ENCODE measurements around the gene C1orf122.

C1orf122 gene

DNA sequence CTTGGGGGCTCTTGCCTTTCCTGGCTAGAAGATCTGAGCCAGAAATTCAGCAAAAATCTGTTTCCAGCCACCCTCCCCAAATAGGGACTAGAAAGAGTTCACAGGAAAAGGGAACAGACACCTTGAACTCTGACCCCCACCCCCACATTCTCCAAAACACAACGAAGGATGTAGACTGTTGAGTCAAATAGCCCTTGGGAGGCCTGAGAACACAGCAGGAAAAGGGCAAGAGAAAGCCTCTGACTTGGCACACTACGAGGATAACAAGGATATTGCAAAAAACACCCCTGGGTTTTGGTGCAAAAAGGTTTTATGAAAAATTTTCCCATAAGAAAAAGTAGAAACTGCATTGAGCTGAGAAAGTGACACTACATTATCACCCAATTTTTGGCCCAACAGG, 2.4 kb downstream of the C1orf122 start:
- TF ChIP-seq, protein P1, sequence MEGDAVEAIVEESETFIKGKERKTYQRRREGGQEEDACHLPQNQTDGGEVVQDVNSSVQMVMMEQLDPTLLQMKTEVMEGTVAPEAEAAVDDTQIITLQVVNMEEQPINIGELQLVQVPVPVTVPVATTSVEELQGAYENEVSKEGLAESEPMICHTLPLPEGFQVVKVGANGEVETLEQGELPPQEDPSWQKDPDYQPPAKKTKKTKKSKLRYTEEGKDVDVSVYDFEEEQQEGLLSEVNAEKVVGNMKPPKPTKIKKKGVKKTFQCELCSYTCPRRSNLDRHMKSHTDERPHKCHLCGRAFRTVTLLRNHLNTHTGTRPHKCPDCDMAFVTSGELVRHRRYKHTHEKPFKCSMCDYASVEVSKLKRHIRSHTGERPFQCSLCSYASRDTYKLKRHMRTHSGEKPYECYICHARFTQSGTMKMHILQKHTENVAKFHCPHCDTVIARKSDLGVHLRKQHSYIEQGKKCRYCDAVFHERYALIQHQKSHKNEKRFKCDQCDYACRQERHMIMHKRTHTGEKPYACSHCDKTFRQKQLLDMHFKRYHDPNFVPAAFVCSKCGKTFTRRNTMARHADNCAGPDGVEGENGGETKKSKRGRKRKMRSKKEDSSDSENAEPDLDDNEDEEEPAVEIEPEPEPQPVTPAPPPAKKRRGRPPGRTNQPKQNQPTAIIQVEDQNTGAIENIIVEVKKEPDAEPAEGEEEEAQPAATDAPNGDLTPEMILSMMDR (IDR thresholded peaks at IDR 0.05): no peak
- Mint-ChIP-seq H3K4me3 (peak overlapping the region; percentile 30), H3K9me3 (no peaks in the 10 kb centered on the region), H3K27me3 (ENCODE audit: low read depth, poor library complexity) (no peaks in the 10 kb centered on the region), H3K4me1 (peaks cover 24% of the 10 kb centered on the region), H3K27ac (no peak overlapping the region), H3K36me3 (ENCODE audit: low read depth) (peaks cover 17% of the 10 kb centered on the region)
- no peak for DNase-seq

DNA sequence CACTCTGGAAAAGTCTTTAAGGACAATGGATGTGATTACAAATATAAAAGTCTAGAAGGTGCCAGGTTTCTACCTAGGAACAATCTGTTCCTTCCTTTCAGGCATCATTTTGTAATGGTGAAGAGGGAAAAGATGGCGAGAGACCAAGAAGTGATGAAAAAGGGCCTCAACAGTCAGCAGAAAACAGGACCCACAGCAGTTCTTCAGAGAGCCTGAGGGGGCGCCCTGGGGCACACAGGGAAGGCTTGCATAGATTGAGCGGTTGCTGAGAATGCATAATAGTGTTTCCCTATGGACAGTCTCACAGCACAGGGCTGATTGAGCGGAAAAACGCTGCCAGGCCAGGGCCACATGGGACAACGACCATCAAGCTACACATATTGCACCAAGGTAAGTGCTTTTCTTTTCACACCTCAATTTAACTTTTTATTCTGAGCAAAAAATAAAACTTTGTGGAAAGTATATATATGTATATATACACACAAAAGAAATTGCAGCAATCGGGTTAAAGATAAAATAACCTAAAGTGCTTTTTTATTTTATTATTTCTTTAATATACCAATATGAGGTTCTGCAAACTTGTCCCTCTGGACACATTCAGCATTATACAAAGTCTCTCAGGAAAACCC, 3.6 kb downstream of the C1orf122 start:
- H3K27me3 Mint-ChIP-seq (ENCODE audit: low read depth, poor library complexity): no peaks in the 10 kb centered on the region
- no peak overlapping the region for H3K27ac Mint-ChIP-seq
- no peaks in the 10 kb centered on the region for H3K9me3 Mint-ChIP-seq
- peak overlapping the region; percentile 16 for H3K4me3 Mint-ChIP-seq
- H3K36me3 Mint-ChIP-seq (ENCODE audit: low read depth): peaks cover 9% of the 10 kb centered on the region
- TF ChIP-seq, protein P1 (IDR thresholded peaks at IDR 0.05): peak; percentile 89
- H3K4me1 Mint-ChIP-seq: peaks cover 24% of the 10 kb centered on the region
- peak; percentile 77 for DNase-seq

DNA sequence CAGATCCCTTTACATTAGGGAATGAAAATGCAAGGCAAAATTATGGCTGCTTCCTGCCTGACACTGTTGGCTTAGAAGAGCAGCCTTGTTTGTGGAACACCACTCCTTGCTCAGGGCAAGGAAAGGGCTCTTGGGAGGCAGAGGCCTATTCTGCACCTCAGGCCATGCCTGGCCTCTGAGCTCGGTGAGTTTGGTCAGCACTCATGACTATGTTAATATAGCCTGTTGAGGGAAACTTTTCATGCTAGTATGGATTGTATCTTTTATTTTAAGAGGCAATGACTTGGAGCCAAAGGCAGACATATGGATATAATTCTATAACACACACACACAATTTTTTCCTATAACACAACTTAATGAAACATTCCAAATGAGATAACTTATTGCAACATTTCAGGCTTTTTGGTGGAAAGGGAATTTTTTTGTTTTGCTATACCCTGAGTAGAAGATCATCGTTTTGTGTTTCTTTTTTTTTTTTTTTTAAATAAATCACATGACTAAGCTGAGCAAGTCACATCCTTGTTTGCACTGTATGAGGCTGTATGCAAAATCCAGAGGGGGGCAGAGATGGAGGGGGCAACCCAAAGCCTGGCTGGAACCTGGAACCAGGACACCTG, 6.0 kb downstream of the C1orf122 start:
- H3K36me3 Mint-ChIP-seq (ENCODE audit: low read depth): peaks cover 8% of the 10 kb centered on the region
- no peaks in the 10 kb centered on the region for H3K9me3 Mint-ChIP-seq
- H3K4me3 Mint-ChIP-seq: no peak overlapping the region
- DNase-seq: no peak
- peaks cover 15% of the 10 kb centered on the region for H3K4me1 Mint-ChIP-seq
- H3K27me3 Mint-ChIP-seq (ENCODE audit: low read depth, poor library complexity): no peaks in the 10 kb centered on the region
- TF ChIP-seq, protein P1 (IDR thresholded peaks at IDR 0.05): no peak
- no peak overlapping the region for H3K27ac Mint-ChIP-seq

DNA sequence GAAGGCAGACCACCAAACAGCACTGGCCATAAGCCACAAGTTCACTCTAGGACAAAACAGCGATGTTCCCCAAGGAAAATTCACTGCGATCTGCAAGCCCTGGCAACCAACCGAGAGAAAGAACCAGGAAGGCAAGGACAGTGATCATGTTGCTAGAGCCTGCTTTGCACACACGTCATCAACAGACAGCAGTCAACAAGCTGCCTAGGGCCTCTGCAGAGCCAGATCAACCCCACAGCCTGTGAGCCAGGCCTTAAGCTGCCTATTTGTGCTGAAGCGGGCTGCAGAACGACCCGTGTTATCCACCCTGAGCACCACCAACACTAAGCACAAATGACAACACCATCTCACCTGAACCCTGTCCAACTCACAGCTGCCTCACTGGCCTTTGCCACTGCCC, 6.7 kb downstream of the C1orf122 start:
- H3K36me3 Mint-ChIP-seq (ENCODE audit: low read depth): peaks cover 8% of the 10 kb centered on the region
- TF ChIP-seq, protein P1 (IDR thresholded peaks at IDR 0.05): no peak
- H3K4me3 Mint-ChIP-seq: no peak overlapping the region
- DNase-seq: no peak
- H3K9me3 Mint-ChIP-seq: no peaks in the 10 kb centered on the region
- no peaks in the 10 kb centered on the region for H3K27me3 Mint-ChIP-seq (ENCODE audit: low read depth, poor library complexity)
- H3K4me1 Mint-ChIP-seq: peaks cover 10% of the 10 kb centered on the region
- H3K27ac Mint-ChIP-seq: no peak overlapping the region

DNA sequence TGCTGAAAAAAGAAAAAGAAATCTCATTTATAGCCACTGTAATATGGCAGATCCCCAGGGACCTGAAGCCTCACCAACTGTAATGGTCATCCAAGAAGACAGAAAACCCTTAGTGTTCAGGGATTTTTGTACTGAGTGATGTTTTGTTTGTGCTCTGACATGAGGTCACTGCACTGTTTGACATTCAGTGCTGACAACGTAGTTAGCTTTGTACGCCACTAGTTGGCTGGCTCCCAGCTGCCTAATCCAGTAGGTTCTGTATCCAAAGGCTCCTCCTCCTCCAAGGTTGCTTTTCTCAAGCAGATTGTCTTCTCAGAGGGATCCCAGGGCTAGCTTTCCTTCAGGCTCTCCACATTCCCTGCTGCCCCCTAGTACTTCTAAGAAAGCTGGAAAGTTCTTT, 9.9 kb downstream of the C1orf122 start:
- Mint-ChIP-seq H3K4me3 (no peak overlapping the region), H3K36me3 (ENCODE audit: low read depth) (peaks cover 27% of the 10 kb centered on the region), H3K4me1 (no peaks in the 10 kb centered on the region), H3K9me3 (no peaks in the 10 kb centered on the region), H3K27me3 (ENCODE audit: low read depth, poor library complexity) (no peaks in the 10 kb centered on the region), H3K27ac (peak overlapping the region; percentile 48)
- no peak for DNase-seq
- TF ChIP-seq, protein P1 (IDR thresholded peaks at IDR 0.05): no peak

DNA sequence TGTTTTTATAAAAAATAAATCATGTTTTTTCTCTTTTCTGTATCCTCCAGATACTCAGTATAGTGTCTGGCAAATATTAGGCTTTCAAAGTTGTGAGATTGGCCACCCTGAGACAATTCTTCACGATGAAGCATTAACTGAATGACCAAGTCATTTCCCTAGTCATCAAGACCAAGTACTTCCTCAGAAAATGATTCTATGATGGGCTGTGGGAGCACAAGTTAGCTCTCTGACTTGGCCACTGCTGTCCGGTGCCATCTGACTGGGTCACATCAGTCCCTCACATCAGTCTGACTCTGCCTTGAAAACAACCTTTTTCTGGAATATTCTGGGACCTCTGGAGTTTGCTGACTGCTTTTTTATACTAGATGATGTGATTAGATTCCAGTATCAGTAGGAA, 13.9 kb downstream of the C1orf122 start:
- no peak overlapping the region for H3K4me3 Mint-ChIP-seq
- no peak overlapping the region for H3K27ac Mint-ChIP-seq
- no peaks in the 10 kb centered on the region for H3K4me1 Mint-ChIP-seq
- H3K27me3 Mint-ChIP-seq (ENCODE audit: low read depth, poor library complexity): peaks cover 3% of the 10 kb centered on the region
- DNase-seq: no peak
- H3K36me3 Mint-ChIP-seq (ENCODE audit: low read depth): peaks cover 38% of the 10 kb centered on the region
- no peaks in the 10 kb centered on the region for H3K9me3 Mint-ChIP-seq
- TF ChIP-seq, protein P1 (IDR thresholded peaks at IDR 0.05): no peak
